HUES64 (cell line): ENCODE data around the gene TMEM250.
A peak's percentile ranks its signal among the peaks of the same experiment; 100 is the strongest.
"Not testable (repeated sequence)": the region's sequence is repeated elsewhere in the genome, so short reads cannot be mapped to it uniquely, and the experiment has no call there.

ENCODE experiments used
- H3K27ac ChIP-seq: 2 replicates; pipeline ENCODE4 v1.7.0; 2013; ENCODE audit warnings: low read depth, low read length, inconsistent platforms
- H3K27me3 ChIP-seq: 2 replicates; pipeline ENCODE4 v1.6.1; 2013; ENCODE audit warnings: mild to moderate bottlenecking, low read length; ENCODE audit not compliant: insufficient read depth
- H3K36me3 ChIP-seq: 2 replicates; pipeline ENCODE4 v1.6.1; 2013; ENCODE audit warnings: mild to moderate bottlenecking, low read length; ENCODE audit not compliant: insufficient read depth
- H3K4me1 ChIP-seq: 2 replicates; pipeline ENCODE4 v1.6.1; 2013; ENCODE audit warnings: mild to moderate bottlenecking, low read length, moderate library complexity; ENCODE audit not compliant: insufficient read depth
- H3K4me3 ChIP-seq: 2 replicates; pipeline ENCODE4 v1.5.1; 2013; ENCODE audit warnings: mild to moderate bottlenecking, low read length, moderate library complexity
- H3K9ac ChIP-seq: 2 replicates; pipeline ENCODE4 v1.6.1; 2013; ENCODE audit warnings: mild to moderate bottlenecking, low read depth, low read length
- H3K9me3 ChIP-seq: 2 replicates; pipeline ENCODE4 v1.6.1; 2013; ENCODE audit warnings: low read depth, low read length; ENCODE audit not compliant: insufficient read depth
- WGBS: fragments of 150-250, 120-280 bp; methylation state at CpG from one replicate; pipeline ENCODE4 v1.1.7; 2013; ENCODE audit warnings: missing lambda C conversion rate; 5-methylcytosine and 5-hydroxymethylcytosine counted together

TMEM250 gene

DNA sequence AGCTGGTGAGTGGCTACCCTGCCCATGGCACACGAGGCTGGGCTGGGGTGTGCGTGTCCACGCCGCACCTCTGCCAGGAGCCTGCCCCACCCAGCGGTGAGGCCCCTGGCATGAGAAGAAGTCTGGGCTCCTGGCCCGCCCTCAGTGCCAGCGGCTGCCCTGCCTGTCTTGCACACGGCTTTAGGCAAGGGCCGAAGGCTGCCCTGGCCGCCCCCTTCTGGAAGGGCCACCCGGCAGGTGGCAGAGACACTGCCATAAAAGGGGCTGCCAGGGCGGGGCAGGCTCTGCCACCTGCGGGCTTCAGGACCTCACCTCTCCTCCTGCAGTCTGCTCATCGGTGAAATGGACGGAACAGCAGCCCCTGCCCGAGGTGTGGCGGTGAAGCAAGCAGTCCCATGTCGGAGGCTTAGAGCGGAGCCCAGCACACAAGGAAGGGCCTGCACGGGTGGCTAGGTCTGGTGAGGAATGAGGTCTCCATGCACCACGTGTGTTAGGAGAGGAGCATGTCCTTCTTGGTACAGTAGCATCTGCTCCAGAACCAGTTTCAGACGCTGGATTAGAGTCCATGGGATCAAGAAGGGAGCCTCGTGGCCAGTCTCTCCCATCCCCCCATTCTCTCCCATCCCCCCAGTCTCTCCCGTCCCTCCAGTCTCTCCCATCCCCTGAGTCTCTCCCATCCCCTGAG is 34.8 kb upstream of the TMEM250 start:
- Histone ChIP-seq H3K36me3 (no peaks in the 10 kb centered on the region), H3K4me3 (no peak overlapping the region), H3K9me3 (no peaks in the 10 kb centered on the region), H3K27me3 (peaks cover 19% of the 10 kb centered on the region; the same call in 1 of the 2 replicates), H3K9ac (no peak overlapping the region), H3K27ac (no peak overlapping the region), H3K4me1 (peaks cover 12% of the 10 kb centered on the region)
- 80% methylated on average over 24 of the region's 24 CpGs for WGBS

DNA sequence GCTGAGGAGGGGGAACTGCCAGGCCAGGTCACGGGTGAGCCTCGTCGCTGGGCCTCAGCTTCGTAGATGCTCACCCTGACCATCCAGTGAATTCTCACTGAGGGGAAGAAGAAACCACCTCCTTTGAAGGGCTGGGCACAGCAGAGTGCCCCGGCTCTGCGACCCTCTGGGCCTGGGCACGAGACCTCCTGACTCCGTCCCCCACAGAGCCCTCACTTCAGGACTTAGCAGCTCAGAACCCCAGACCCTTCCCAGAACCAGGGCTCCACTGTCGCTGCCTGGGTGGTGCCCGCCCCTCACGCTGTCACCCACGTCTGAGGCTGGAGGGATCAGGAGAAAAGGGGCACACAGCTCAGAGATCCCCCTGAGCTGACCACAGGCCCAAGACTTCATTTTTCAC is 34.3 kb upstream of the TMEM250 start:
- H3K9me3 ChIP-seq: no peaks in the 10 kb centered on the region
- no peaks in the 10 kb centered on the region for H3K36me3 ChIP-seq
- peaks cover 12% of the 10 kb centered on the region for H3K4me1 ChIP-seq
- H3K27me3 ChIP-seq: peaks cover 19% of the 10 kb centered on the region; the same call in 1 of the 2 replicates
- no peak overlapping the region for H3K4me3 ChIP-seq
- H3K27ac ChIP-seq: no peak overlapping the region
- H3K9ac ChIP-seq: no peak overlapping the region
- WGBS: 92% methylated on average over 12 of the region's 12 CpGs

DNA sequence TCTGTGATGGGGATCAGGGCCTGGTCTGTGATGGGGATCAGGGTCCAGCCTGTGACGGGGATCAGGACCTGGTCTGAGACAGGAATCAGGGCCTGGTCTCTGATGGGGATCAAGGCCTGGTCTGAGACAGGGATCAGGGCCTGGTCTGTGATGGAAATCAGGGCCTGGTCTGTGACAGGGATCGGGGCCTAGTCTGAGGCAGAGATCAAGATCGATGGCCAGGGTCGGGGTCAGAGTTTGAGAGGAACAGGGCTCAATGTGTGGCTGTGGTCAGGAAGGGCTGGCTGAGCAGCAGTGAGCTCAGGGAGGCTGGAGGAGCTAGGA is 33.8 kb upstream of the TMEM250 start:
- Histone ChIP-seq H3K4me1 (peaks cover 12% of the 10 kb centered on the region), H3K27me3 (peaks cover 19% of the 10 kb centered on the region; the same call in 1 of the 2 replicates), H3K9ac (no peak overlapping the region), H3K27ac (no peak overlapping the region), H3K4me3 (no peak overlapping the region), H3K36me3 (no peaks in the 10 kb centered on the region), H3K9me3 (no peaks in the 10 kb centered on the region)
- WGBS: 90% methylated on average over 4 of the region's 4 CpGs

DNA sequence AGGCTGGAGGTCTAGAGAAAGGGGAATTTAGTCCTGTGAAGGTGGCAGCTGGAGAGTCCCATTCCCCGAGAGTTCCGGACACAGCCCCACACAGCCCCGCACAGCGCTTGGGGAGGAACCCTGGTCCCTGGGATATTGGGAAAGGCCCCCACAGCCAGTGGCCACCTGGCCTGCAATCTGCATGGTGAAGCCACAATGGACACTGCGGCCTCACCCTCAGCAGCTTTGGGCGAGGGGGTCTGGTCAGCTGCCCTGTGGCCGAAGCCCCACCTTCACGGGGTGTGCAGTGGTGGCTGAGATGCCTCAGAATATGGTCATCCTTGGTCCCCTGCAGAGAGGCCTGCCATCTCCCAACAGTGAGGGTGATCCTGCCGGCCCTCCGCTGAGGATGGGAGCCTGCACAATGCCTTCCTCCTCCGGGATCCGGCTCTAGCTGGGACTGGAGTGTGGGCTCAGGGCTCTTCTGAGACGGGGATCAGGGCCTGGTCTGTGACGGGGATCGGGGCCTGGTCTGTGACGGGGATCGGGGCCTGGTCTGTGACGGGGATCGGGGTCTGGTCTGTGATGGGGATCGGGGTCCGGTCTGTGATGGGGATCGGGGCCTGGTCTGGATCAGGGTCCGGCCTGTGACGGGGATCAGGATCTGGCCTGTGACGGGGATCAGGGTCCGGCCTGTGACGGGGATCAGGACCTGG is 33.3 kb upstream of the TMEM250 start:
- Histone ChIP-seq H3K27ac (no peak overlapping the region), H3K4me1 (peaks cover 12% of the 10 kb centered on the region), H3K9ac (no peak overlapping the region), H3K36me3 (no peaks in the 10 kb centered on the region), H3K27me3 (peaks cover 19% of the 10 kb centered on the region; the same call in 1 of the 2 replicates), H3K4me3 (peak overlapping the region; percentile 25), H3K9me3 (no peaks in the 10 kb centered on the region)
- 76% methylated on average over 27 of the region's 27 CpGs for WGBS

DNA sequence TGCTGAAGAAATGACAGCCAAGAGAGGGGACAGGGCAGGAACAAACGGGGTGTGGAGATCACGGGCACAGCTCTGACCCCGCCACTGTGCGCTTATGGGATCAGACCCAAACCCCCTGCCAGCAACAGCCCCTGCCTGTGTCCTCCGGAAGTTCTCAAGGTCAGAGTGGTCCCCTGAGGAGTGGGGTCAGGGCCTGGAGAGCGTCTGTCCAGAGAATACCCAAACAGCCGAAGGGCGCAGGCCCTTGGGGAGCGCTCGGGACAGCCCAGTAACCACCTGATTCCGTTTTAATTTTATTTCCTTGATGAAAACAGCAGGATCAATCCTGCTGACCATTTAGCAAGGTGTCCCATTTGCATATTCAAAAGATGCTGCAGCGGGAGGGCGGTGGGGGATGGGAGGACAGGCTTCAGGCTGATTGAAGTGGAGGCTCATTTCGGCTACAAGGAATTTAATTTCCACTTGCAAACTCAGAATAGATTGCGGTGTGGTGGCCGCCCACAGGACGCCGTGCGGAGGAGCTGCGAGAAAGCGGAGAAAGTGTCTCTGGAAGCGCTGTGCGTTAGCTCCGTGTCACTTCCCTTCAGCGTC is 32.6 kb upstream of the TMEM250 start:
- Histone ChIP-seq H3K9ac (no peak overlapping the region), H3K27ac (peak overlapping the region; percentile 10; the same call in 1 of the 2 replicates), H3K36me3 (no peaks in the 10 kb centered on the region), H3K4me3 (peak overlapping the region; percentile 25), H3K4me1 (peaks cover 12% of the 10 kb centered on the region), H3K27me3 (peaks cover 19% of the 10 kb centered on the region; the same call in 1 of the 2 replicates), H3K9me3 (no peaks in the 10 kb centered on the region)
- WGBS: 11% methylated on average over 25 of the region's 25 CpGs

DNA sequence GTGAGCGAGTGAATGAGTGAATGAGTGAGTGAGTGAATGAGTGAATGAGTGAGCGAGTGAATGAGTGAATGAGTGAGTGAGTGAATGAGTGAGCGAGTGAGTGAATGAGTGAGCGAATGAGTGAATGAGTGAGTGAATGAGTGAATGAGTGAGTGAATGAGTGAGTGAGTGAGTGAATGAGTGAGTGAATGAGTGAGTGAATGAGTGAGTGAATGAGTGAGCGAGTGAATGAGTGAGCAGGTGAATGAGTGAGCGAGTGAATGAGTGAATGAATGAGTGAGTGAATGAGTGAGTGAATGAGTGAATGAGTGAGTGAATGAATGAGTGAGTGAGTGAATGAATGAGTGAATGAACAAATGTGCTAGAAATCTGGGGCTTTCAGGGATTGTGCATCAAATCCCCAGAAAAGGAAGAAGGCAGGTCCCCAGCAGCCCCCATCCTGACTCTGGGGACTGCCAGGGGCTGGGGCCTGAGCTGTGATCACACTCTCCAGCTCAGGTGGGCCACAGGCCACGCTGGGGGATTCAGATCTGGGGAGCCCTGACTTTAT is 32.1 kb upstream of the TMEM250 start:
- not testable (repeated sequence) for H3K9me3 ChIP-seq, H3K36me3 ChIP-seq, H3K9ac ChIP-seq
- H3K4me3 ChIP-seq: 0 out of 2 replicates have a peak overlapping the region, but pooled peaks have one; percentile 25
- H3K4me1 ChIP-seq: peaks cover 12% of the 10 kb centered on the region
- H3K27ac ChIP-seq: peak overlapping the region; percentile 10; the same call in 1 of the 2 replicates
- H3K27me3 ChIP-seq: peaks cover 19% of the 10 kb centered on the region; the same call in 1 of the 2 replicates
- 81% methylated on average over 7 of the region's 7 CpGs for WGBS

DNA sequence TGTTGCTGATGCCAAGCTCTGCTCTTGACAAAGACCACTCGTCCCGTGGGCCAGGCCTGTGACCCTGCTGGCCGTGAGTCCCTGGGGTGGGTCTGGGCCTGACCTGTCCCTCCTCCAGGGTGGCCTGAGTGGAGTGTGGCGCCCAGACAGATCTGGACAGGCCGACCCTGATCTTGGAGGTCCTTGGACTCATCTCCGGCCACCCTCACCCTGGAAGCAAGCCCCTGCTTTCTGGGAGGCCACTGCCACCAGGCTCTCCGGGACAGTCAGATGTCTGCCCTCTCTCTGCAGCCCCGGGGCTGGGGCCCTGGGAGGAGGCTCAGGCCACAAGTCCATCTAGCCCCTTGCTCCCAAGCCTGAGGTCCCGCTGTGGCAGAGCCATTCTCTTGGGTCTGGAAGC is 31.2 kb upstream of the TMEM250 start:
- Histone ChIP-seq H3K36me3 (no peaks in the 10 kb centered on the region), H3K9ac (no peak overlapping the region), H3K27me3 (peaks cover 19% of the 10 kb centered on the region; the same call in 1 of the 2 replicates), H3K4me3 (no peak overlapping the region), H3K27ac (no peak overlapping the region), H3K4me1 (peaks cover 12% of the 10 kb centered on the region), H3K9me3 (no peaks in the 10 kb centered on the region)
- WGBS: 89% methylated on average over 9 of the region's 9 CpGs

DNA sequence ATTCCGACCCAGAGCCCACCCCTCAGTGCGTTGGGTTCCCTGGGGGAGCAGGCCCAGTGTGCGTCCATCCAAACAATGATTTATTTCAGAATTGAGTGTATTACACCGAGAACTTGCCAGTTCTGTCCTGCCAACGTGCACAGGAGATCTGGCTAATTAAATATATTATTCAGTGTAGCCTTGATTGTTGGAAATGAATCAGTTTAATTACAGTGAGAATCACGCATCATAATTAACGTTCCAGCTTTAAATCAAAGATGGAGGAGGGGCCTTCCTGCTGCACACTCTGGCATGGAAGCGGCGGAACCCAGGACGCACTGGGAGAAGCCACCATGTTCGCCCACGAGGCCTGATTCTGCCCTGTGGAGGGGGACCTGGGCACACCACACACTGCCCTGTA is 30.7 kb upstream of the TMEM250 start:
- no peak overlapping the region for H3K4me3 ChIP-seq
- peaks cover 12% of the 10 kb centered on the region for H3K4me1 ChIP-seq
- no peak overlapping the region for H3K27ac ChIP-seq
- peaks cover 19% of the 10 kb centered on the region; the same call in 1 of the 2 replicates for H3K27me3 ChIP-seq
- H3K36me3 ChIP-seq: no peaks in the 10 kb centered on the region
- 90% methylated on average over 12 of the region's 12 CpGs for WGBS
- H3K9me3 ChIP-seq: no peaks in the 10 kb centered on the region
- no peak overlapping the region for H3K9ac ChIP-seq

DNA sequence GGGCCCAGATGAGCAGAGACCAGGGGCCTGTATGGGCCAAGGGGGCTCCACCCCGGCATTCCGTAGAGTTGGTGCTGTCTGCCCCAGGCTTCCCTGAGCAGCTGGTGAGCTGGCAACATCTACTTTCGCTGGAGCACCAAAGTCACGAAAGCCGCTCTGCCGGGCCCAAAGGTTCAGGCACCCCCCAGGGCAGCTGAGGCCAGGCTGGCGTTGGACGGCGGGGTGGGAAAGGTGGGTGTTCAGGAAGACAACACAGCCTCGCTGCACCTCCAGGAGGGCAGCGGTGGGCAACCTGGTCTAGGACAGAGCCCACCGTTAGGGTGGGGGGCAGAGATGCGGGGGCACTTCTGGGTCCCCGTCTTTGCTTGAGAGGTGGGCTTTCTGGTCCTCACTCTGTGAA is 30.1 kb upstream of the TMEM250 start:
- no peaks in the 10 kb centered on the region for H3K9me3 ChIP-seq
- no peak overlapping the region for H3K4me3 ChIP-seq
- no peaks in the 10 kb centered on the region for H3K36me3 ChIP-seq
- 0 out of 2 replicates have a peak overlapping the region, but pooled peaks have one; percentile 14 for H3K9ac ChIP-seq
- H3K27me3 ChIP-seq: peaks cover 19% of the 10 kb centered on the region; the same call in 1 of the 2 replicates
- H3K27ac ChIP-seq: no peak overlapping the region
- 89% methylated on average over 14 of the region's 14 CpGs for WGBS
- peaks cover 12% of the 10 kb centered on the region for H3K4me1 ChIP-seq

DNA sequence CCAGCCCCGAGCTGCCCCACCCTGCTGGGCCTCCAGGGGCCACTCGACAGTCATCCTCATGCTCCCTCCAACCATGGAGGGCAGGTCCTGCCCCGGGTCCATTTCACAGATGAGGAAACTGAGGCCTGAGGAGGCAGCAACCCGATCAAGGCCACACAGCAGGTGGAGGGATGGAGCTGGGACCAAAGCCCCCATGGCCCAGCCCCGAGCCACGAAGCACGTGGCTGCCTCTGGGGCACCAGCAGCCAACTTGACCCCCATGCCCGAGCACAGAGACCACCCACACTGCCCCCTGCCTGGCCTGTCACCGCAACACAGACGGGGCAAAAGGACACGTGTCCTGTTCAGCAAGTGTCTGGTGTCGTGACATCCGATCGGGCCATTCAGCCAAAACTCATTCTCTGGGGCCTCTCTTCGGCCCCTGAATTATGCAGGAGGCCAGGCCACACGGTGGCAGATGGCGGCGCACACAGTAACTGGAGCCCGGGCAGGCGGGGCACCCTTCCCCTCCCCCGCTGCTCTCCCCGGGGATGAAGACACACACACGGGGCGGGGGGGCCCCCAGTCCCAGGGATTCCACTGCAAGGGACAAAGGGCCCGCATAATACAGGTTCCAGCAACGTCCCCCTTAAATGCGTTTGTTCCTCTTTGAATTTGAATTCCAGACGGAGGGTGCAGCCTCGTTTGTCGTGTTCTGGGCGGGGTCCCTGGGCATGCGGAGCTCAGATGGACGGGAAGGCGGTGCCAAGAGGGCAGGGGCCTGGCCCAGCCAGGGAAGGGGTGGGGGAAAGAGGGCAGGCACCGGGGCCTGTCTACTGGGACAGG is 29.4 kb upstream of the TMEM250 start:
- no peak overlapping the region; the same call in 1 of the 2 replicates for H3K9ac ChIP-seq
- no peak overlapping the region for H3K4me3 ChIP-seq

More for the DNA sequence above, 29.4 kb upstream of the TMEM250 start:
- Histone ChIP-seq H3K9me3 (no peaks in the 10 kb centered on the region), H3K36me3 (no peaks in the 10 kb centered on the region), H3K27me3 (peaks cover 19% of the 10 kb centered on the region; the same call in 1 of the 2 replicates), H3K4me1 (peaks cover 12% of the 10 kb centered on the region), H3K27ac (no peak overlapping the region)
- 50% methylated on average over 35 of the region's 35 CpGs for WGBS
